OCI-LY3 (cell line): ENCODE measurements around the gene NEMP1.
A peak's percentile ranks its signal among the peaks of the same experiment; 100 is the strongest.

Source experiments
- H2AFZ ChIP-seq: fragments of 200-600, 300-600 bp; shearing (Covaris generic); 2 replicates; pipeline ENCODE4 v1.6.0; 2014; ENCODE audit warnings: antibody characterized with exemption, low read depth, low read length
- H3K27ac ChIP-seq: fragments of 200-600, 300-600 bp; sonication (generic); 2 replicates; pipeline ENCODE4 v1.5.1; 2014; ENCODE audit warnings: mild to moderate bottlenecking, low read length, moderate library complexity, mixed read lengths
- H3K27me3 ChIP-seq: fragments of 200-600, 300-600 bp; sonication (generic); 2 replicates; pipeline ENCODE4 v1.6.1; 2014; ENCODE audit warnings: low read depth, low read length, mixed read lengths
- H3K36me3 ChIP-seq: fragments of 200-600, 300-600 bp; sonication (generic); replicated peaks from 2 replicates; pipeline ENCODE3; 2014; ENCODE audit warnings: low read depth, low read length, mixed read lengths
- H3K4me1 ChIP-seq: fragments of 300-600, 200-600 bp; sonication (generic); 2 replicates; pipeline ENCODE4 v1.6.1; 2014; ENCODE audit warnings: low read length, mixed read lengths
- H3K4me2 ChIP-seq: fragments of 200-600, 300-600 bp; sonication (generic); 2 replicates; pipeline ENCODE4 v1.6.1; 2014; ENCODE audit warnings: low read length, mixed read lengths
- H3K4me3 ChIP-seq: fragments of 300-600, 200-600 bp; sonication (generic); 2 replicates; pipeline ENCODE4 v1.5.1; 2014; ENCODE audit warnings: antibody characterized with exemption, mild to moderate bottlenecking, low read length, moderate library complexity
- H3K79me2 ChIP-seq: fragments of 300-600, 200-600 bp; shearing (Covaris generic); 2 replicates; pipeline ENCODE4 v1.6.1; 2014; ENCODE audit warnings: mild to moderate bottlenecking, low read length, mixed read lengths
- H3K9ac ChIP-seq: fragments of 300-600, 200-600 bp; shearing (Covaris generic); 2 replicates; pipeline ENCODE4 v1.6.0; 2014; ENCODE audit warnings: mild to moderate bottlenecking, low read length, moderate library complexity
- H3K9me3 ChIP-seq: fragments of 200-600, 300-600 bp; shearing (Covaris generic); 2 replicates; pipeline ENCODE4 v1.6.1; 2014; ENCODE audit warnings: low read length, mixed read lengths; ENCODE audit not compliant: insufficient read depth
- H4K20me1 ChIP-seq: fragments of 200-600, 300-600 bp; sonication (generic); 2 replicates; pipeline ENCODE4 v1.6.1; 2016; ENCODE audit warnings: low read length, mixed read lengths; ENCODE audit not compliant: insufficient read depth
- EZH2phosphoT487 ChIP-seq: fragments of 200-600 bp; shearing (Covaris generic); IDR thresholded peaks from 2 replicates; pipeline ENCODE4 v1.6.1; 2018; ENCODE audit warnings: antibody characterized with exemption, mixed run types, low read depth
- TF ChIP-seq, protein P1 (sequence below): fragments of 200-600, 300-600 bp; sonication (generic); IDR thresholded peaks from 2 replicates; pipeline ENCODE4 v1.5.1; 2014; ENCODE audit warnings: antibody characterized with exemption, low read length, low read depth

NEMP1 gene

DNA sequence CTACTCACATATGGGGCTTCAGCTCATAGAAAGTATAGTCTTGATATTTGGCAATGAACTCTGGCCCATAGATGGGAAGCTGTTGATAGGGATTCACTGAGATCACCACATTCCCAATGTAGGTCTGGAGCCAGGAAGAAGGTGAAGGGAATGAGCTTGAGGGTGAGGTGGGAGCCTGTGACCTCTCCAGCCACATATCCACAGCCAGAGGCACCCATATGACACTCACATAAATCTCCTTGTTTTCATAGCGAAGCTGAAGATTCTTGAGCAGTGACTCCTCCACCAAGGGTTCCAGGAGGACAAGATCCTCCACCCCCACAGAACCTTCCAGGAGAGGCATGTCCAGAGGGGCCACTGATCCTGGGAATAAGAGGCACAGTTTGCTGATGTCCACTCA is 30.6 kb downstream of the NEMP1 start:
- no peak for TF ChIP-seq EZH2phosphoT487
- TF ChIP-seq, protein P1, sequence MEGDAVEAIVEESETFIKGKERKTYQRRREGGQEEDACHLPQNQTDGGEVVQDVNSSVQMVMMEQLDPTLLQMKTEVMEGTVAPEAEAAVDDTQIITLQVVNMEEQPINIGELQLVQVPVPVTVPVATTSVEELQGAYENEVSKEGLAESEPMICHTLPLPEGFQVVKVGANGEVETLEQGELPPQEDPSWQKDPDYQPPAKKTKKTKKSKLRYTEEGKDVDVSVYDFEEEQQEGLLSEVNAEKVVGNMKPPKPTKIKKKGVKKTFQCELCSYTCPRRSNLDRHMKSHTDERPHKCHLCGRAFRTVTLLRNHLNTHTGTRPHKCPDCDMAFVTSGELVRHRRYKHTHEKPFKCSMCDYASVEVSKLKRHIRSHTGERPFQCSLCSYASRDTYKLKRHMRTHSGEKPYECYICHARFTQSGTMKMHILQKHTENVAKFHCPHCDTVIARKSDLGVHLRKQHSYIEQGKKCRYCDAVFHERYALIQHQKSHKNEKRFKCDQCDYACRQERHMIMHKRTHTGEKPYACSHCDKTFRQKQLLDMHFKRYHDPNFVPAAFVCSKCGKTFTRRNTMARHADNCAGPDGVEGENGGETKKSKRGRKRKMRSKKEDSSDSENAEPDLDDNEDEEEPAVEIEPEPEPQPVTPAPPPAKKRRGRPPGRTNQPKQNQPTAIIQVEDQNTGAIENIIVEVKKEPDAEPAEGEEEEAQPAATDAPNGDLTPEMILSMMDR: no peak
- peaks cover 18% of the 10 kb centered on the region for H3K4me1 ChIP-seq
- no peaks in the 10 kb centered on the region for H3K36me3 ChIP-seq
- no peaks in the 10 kb centered on the region for H3K9me3 ChIP-seq
- H3K27ac ChIP-seq: no peak overlapping the region
- H3K79me2 ChIP-seq: no peaks in the 10 kb centered on the region
- H4K20me1 ChIP-seq: no peaks in the 10 kb centered on the region
- H3K9ac ChIP-seq: no peak overlapping the region
- H3K27me3 ChIP-seq: no peaks in the 10 kb centered on the region; the same call in 1 of the 2 replicates
- no peak overlapping the region for H2AFZ ChIP-seq
- no peak overlapping the region for H3K4me2 ChIP-seq
- H3K4me3 ChIP-seq: no peak overlapping the region

DNA sequence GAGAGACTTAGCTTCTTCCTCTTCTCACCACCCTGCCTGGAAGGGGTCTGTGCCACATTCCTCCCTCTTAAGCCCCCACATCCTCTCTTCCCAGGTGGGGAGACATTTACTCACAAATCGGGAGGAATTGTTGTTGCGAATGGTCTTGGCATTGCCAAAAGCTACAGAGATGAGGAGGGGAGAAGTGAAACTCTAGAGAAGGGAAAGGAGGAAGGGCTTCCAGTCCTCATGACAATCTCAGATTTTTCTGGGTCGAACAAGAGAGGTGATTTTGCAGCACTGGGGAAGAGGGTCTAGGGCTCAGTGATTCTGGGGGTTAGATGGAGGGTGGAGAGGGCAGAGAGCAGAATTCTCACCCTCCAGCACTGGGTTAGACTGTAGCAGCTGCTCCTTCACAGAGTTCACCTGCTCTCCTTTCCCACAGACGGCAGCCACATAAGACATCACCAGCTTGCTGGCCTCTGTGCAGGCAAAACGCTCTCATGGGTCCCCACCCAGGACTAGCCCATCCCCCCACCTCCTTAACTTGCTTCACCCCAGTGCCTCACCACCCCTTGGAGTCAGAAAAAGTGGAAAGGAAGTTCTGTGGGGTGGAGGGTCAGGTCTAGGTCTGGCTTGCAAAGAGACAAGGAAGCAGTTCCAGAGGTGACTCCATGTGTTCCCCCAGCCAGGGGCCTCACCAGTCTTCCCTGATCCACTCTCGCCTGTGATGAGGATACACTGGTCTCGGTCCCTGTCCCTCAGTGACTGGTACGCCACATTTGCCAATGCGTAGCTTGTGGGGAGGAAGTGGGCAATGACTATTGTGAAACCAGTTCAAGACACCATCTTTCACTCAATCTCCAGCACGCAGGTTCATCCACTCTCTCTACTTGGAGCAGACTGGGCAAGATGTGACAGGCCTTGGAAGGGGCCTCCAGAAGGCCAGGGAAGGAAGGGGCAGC is 31.4 kb downstream of the NEMP1 start:
- H2AFZ ChIP-seq: no peak overlapping the region

DNA sequence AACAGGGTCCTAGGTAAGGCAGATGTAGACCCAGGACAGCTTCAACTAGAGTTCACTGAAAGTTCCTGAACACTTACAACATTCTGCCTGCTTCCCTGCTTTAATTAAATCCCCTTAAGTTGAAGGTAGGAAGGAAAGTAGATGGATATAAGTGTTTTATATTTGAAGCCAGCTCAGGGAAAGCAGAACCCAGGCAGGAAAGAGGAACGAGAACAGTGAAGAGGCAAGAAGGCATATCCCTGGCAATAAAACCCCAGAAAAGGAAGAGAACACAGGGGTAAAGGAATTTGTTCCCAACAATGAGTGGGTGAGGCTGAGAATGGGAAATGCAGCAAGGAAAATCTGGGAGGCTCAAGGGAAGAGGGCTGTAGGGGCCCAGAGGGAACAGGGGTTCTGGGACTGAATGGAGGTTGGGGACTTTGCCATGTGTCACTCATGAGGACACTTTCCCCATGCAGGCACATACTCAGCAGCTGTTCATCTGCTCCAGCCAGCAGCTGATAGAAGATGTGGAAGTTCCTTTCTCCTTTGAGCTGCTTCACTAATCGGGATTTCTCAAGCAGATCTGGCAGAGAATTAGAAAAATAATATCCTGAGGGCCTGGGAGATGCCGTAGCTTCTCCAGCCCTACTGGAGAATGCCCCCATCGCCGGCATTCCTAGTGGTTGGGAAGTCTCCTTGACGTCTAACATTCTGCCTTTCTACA is 32.4 kb downstream of the NEMP1 start:
- Histone ChIP-seq H3K4me3 (0 out of 2 replicates have a peak overlapping the region, but pooled peaks have one; percentile 33), H3K4me1 (peaks cover 18% of the 10 kb centered on the region), H3K9me3 (no peaks in the 10 kb centered on the region), H3K79me2 (no peaks in the 10 kb centered on the region), H2AFZ (no peak overlapping the region), H3K27me3 (no peaks in the 10 kb centered on the region; the same call in 1 of the 2 replicates), H4K20me1 (no peaks in the 10 kb centered on the region), H3K36me3 (no peaks in the 10 kb centered on the region), H3K4me2 (peak overlapping the region; percentile 70), H3K9ac (no peak overlapping the region), H3K27ac (no peak overlapping the region)
- TF ChIP-seq, protein P1: no peak
- TF ChIP-seq EZH2phosphoT487: no peak

More for the DNA sequence above, 31.4 kb downstream of the NEMP1 start:
- Histone ChIP-seq H3K4me3 (peak overlapping the region; percentile 33), H3K4me2 (peak overlapping the region; percentile 70), H3K9ac (no peak overlapping the region), H3K4me1 (peaks cover 18% of the 10 kb centered on the region), H3K9me3 (no peaks in the 10 kb centered on the region), H3K36me3 (no peaks in the 10 kb centered on the region), H3K27me3 (no peaks in the 10 kb centered on the region; the same call in 1 of the 2 replicates), H4K20me1 (no peaks in the 10 kb centered on the region), H3K27ac (no peak overlapping the region), H3K79me2 (no peaks in the 10 kb centered on the region)
- TF ChIP-seq EZH2phosphoT487: no peak
- TF ChIP-seq, protein P1: no peak

DNA sequence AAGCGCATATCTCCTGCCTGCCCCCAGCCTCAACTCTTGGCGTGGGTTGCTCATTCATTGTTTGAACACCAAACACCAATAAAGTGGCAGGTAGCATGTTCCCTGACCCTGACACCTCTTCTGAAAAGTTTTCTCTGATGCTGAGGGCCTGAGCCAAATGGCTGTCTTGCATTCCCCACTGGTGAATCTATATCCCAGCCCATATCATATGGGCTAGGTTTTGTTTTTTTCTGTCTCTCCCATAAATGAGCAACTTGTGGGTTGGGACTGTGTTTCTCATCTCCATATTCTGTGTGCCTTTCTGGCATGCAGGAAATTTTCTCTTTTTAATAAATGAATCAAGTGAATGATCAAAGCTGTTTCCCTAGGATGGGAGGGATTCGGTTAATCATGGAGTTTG is 33.7 kb downstream of the NEMP1 start:
- Histone ChIP-seq H3K27me3 (no peaks in the 10 kb centered on the region; the same call in 1 of the 2 replicates), H3K79me2 (no peaks in the 10 kb centered on the region), H4K20me1 (no peaks in the 10 kb centered on the region), H3K36me3 (no peaks in the 10 kb centered on the region), H3K9me3 (no peaks in the 10 kb centered on the region), H3K9ac (no peak overlapping the region), H3K4me2 (no peak overlapping the region), H2AFZ (no peak overlapping the region), H3K4me3 (no peak overlapping the region), H3K27ac (no peak overlapping the region), H3K4me1 (peaks cover 18% of the 10 kb centered on the region)
- no peak for TF ChIP-seq EZH2phosphoT487
- TF ChIP-seq, protein P1: no peak
